Stimulated activated CD4-positive, alpha-beta T cell treated with anti-CD3 and anti-CD28 coated beads, Interleukin-12 subunit alpha, Interleukin-12 subunit beta, amount 100 ng/mL, for 48 hours (primary cell): ENCODE measurements around the gene TNFRSF14.

ENCODE experiments used
- DNase-seq, 3 donors: peaks; one replicate each; pipeline ENCODE4 v3.0.0-alpha.2; 2020; ENCODE audit warnings: low read depth in 2 of 3, low spot score in 1 of 3

TNFRSF14 gene

GRCh38 chr1:2523191-2523890 is 32.8 kb upstream of the TNFRSF14 start:
- no peak for DNase-seq

GRCh38 chr1:2523891-2524609 is 32.1 kb upstream of the TNFRSF14 start:
- DNase-seq: no peak

GRCh38 chr1:2525572-2525919 is 30.6 kb upstream of the TNFRSF14 start:
- no peak for DNase-seq

- peak; percentile 77 to 87 (median 78) for DNase-seq
Measured at GRCh38 chr1:2525920-2526823, 30.0 kb upstream of the TNFRSF14 start, which contains the start of gene PANK4. TSS of gene PANK4 (minus strand) at chr1:2526596. CDS start at chr1:2526587, 9 bp downstream.

GRCh38 chr1:2526824-2527555 is 29.2 kb upstream of the TNFRSF14 start:
- DNase-seq: peak; percentile 47 to 61 (median 52)

- no peak for DNase-seq
Measured at GRCh38 chr1:2527556-2527860, 28.7 kb upstream of the TNFRSF14 start.

GRCh38 chr1:2528016-2528415 is 28.2 kb upstream of the TNFRSF14 start:
- no peak for DNase-seq

GRCh38 chr1:2528611-2528965 is 27.6 kb upstream of the TNFRSF14 start:
- DNase-seq: no peak

- no peak for DNase-seq
Measured at GRCh38 chr1:2528966-2529783, 27.0 kb upstream of the TNFRSF14 start.

GRCh38 chr1:2529784-2530512 is 26.2 kb upstream of the TNFRSF14 start, which contains the start of gene HES5:
TSS of gene HES5 (minus strand) at chr1:2530263. CDS start at chr1:2530164, 99 bp downstream.
- no peak for DNase-seq

- no peak for DNase-seq
Measured at GRCh38 chr1:2530513-2531361, 25.4 kb upstream of the TNFRSF14 start.

- no peak for DNase-seq
Measured at GRCh38 chr1:2532485-2533160, 23.5 kb upstream of the TNFRSF14 start.

GRCh38 chr1:2533365-2533764 is 22.8 kb upstream of the TNFRSF14 start:
- no peak for DNase-seq

GRCh38 chr1:2534315-2534686 is 21.9 kb upstream of the TNFRSF14 start:
- no peak for DNase-seq

- no peak for DNase-seq
Measured at GRCh38 chr1:2534687-2535441, 21.3 kb upstream of the TNFRSF14 start.

GRCh38 chr1:2535455-2535854 is 20.7 kb upstream of the TNFRSF14 start:
- DNase-seq: no peak

- DNase-seq: no peak
Measured at GRCh38 chr1:2535981-2536380, 20.2 kb upstream of the TNFRSF14 start.

GRCh38 chr1:2537784-2538115 is 18.4 kb upstream of the TNFRSF14 start:
- DNase-seq: no peak
